ENCODE results near the gene PARD3.
"Not testable (repeated sequence)": the region's sequence is repeated elsewhere in the genome, so short reads cannot be mapped to it uniquely, and the experiment has no call there.

PARD3 gene

DNA sequence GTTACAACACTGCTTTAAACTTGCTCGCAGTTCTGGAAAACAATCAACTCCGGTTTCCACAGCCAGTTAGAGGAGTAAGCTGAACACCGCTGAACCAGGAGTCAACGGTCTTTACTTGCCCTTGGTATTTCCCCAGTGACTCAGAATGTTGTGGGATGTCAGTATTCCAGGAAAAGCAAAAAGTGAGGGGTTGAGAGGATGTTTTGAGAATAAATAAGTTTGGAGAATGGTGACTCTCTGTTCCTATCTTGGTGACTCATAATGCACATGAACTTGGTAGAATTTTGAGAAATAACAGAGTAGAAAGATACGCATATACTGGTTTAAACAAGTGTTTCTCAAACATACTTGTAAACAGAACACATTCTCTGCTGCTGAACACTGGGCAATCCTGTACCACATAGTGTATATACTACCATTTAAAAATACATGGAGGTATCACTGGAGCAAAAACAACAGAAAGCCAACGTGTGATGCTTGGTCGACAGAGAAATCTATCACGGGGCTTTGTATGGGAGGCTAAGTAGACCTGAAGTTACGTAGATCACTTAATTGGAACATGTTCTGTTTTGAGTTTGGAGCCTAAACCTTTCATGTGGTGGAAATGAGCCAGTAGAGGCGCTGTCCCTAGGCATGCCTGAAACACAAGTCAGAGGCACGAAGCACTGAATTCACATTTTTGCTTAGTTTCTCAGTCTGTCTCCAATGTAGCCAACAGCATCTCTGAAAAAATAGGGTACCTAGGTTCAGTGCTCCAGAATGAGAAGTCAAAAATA lies 534.3 kb downstream of the PARD3 start:
- no peak for FAIRE-seq

- no peak for FAIRE-seq
Measured at GRCh38 chr10:34275626-34276130, 539.4 kb downstream of the PARD3 start.

GRCh38 chr10:34274906-34275305 lies 540.2 kb downstream of the PARD3 start:
- no peak for FAIRE-seq

GRCh38 chr10:34273340-34273739 lies 541.8 kb downstream of the PARD3 start:
- FAIRE-seq, result no peak

DNA sequence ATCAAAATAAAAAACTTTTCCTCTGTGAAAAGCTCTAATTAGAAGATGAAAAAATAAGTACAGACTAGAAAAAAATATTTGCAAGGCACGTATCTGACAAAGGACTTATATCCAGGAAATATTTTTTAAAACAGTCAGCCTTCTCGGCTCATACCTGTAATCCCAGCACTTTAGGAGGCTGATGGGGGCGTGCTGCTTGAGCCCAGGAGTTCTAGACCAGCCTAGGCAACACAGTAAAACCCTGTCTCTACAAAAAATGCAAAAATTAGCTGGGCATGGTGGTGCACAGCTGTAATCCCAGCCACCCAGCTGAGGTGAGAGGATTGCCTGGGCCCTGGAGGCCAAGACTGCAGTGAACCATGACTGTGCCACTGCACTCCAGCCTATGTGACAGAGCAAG lies 542.8 kb downstream of the PARD3 start:
- FAIRE-seq, result no peak

GRCh38 chr10:34268410-34268809 lies 546.7 kb downstream of the PARD3 start:
- not testable (repeated sequence) for FAIRE-seq

DNA sequence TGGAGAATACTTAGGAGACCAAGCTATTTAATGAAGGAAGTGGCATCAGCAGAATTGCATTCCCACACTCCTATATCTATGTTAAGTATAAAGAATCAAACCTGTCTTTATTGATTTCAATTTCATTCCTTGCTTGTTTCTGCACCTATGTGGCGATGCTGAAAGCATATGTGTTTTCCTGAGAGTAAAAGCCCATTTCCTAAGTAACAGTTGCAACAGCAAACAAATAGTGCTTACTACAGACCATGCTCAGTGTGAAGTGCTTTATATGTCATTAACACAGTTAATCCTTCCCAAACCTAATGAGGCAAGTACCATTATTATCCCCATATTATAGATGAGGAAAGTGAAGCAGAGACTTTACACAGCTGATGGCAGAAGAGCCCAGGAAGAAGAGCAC lies 552.1 kb downstream of the PARD3 start:
- FAIRE-seq, result no peak

GRCh38 chr10:34260904-34261303 lies 554.2 kb downstream of the PARD3 start:
- no peak for FAIRE-seq

- no peak for FAIRE-seq
Measured at GRCh38 chr10:34256216-34256615, 558.9 kb downstream of the PARD3 start.

DNA sequence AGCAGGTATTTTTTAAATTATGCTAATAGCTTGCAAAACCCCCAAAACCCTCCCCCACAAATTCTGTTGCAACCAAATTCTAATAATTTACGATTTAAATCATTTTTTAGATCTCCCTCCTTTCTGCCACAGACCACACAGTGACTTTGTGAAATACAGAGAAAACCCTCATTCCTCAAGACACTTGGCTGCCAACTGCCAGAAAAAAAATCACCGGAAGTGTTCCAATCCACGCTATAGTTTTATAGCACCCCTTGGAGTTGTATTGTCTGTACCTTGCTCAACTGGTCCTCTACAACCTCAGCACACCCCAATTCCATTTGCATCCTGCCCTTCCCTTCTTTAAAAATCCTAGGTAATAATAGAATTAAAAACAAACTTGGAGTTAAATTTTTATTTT lies 560.1 kb downstream of the PARD3 start:
- FAIRE-seq, result no peak

DNA sequence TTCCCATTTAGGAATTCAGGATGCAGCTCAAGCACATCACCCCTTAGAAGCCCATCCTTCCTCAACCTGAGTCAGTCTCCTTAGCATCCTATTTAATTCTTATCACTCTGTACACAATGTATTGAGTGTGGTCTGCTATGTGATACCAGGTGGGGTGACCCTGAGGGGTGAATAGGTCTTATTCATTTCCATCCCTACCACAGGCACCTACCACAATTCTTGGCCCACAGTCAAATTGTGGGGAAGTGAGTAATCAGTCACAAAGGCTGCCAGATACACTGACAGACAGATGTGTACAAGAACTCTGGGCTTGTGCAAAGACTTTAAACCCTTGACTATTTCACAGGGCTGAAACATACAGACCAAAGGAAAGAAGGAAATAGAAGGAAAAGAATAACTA lies 560.5 kb downstream of the PARD3 start:
- FAIRE-seq, result no peak

- FAIRE-seq, result no peak
Measured at GRCh38 chr10:34252111-34252510, 563.0 kb downstream of the PARD3 start.

DNA sequence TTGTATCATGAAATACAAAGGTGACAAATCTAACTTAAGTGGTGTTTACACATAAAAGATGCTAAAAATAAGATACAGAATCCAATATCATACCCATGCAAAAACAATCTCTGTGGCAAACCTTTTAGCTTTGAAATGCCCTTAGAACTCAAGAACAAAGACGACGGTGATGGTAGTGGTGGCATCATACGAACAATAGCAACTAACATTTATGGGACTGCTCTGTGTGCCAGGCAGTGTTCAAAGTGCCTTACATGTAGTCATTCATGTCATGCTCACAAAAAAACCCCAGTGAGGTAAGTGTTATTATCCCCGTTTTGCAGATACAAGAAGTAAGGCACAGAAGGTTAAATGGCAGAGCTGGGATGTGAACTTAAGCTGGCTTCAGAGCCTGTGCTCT lies 563.9 kb downstream of the PARD3 start:
- FAIRE-seq, result no peak

DNA sequence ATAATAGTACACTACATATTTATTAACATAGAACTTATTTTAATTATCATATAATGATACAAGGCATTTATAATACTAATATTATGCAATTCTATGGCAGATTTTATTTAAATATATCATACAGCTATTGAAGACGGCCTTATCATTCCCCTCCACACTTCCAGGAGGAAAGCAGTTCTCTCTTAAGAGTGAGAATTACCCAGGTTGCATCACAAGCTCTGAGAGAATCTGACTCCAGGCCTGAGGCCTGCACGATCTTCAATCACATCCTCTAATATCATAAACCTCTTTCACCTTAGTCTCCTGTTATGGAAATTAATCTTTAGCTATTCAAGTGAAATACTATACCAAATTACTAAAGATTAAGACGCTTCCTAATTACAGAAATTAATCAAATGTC lies 564.4 kb downstream of the PARD3 start:
- no peak for FAIRE-seq

DNA sequence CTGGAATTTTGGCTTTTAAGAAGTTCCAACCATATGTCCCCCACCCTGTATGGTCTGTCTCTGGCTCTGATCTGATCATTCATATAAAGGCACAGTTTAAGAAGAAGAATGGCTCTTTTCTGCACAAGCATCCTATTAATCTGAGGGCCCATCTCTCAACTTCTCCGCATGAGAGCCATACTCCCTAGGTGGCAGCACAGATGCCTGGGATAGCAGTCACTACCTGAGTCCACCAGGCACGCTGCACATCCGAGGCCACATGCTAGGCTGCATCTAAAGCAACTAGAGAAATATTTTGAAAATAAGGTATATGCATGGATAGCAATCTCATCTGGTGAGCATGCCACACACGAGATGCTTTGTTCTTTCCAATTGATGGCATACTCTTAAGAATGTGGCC lies 565.5 kb downstream of the PARD3 start:
- no peak for FAIRE-seq

- no peak for FAIRE-seq
Measured at GRCh38 chr10:34247560-34247959, 567.5 kb downstream of the PARD3 start.

GRCh38 chr10:34244756-34245484 lies 570.2 kb downstream of the PARD3 start:
- FAIRE-seq, result no peak

- no peak for FAIRE-seq
Measured at GRCh38 chr10:34241226-34242000, 573.7 kb downstream of the PARD3 start.

- no peak for FAIRE-seq
Measured at GRCh38 chr10:34240039-34240438, 575.1 kb downstream of the PARD3 start.

- FAIRE-seq, result no peak
Measured at GRCh38 chr10:34237898-34238455, 577.1 kb downstream of the PARD3 start.

DNA sequence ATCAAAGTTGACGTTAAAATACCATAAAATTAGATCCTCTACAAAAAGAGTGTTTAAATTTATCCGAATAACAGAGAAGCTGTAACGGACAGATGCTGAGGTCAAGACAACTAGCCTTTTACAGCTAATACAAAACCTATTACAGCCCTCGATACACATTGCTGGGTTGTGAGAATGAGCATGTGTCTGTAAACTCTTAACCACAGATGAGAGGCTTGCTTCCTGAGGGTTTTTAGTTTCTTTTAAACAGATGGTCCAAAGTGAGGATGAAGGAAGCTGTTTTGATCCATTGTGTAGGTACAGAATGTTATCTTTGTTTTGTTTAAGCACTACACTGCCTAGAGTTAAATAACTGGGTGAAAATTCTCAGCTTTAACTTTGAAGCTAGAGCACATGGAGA lies 578.2 kb downstream of the PARD3 start:
- no peak for FAIRE-seq

GRCh38 chr10:34235164-34235832 lies 579.8 kb downstream of the PARD3 start:
- FAIRE-seq, result no peak

GRCh38 chr10:34232481-34232880 lies 582.6 kb downstream of the PARD3 start:
- FAIRE-seq, result no peak

Measured in A204.1 (cell line).